ENCODE measurements around the gene ABHD10. TPM values are rescaled to one million over a fixed set of nuclear protein-coding genes. Genes with fewer than 3 reads are reported as not detected.

Gene ABHD10
- total RNA-seq, 2 donors from 2014 or later = 15.6 to 17.1 TPM

- H3K4me1 ChIP-seq = no peaks in the 10 kb centered on the region
- H3K4me3 ChIP-seq = no peak overlapping the region
- ATAC-seq = peak; percentile 75
- H3K36me3 ChIP-seq (replicated peaks in 1 of 2; ENCODE audit: insufficient read depth in 1 of 2, low read depth in 2 of 2) = peaks cover 8 to 19% of the 10 kb centered on the region in 2 donors
- intact Hi-C loops (cut with DNase I) = no loop called here
- no peaks in the 10 kb centered on the region for H3K27me3 ChIP-seq
- H3K27ac ChIP-seq = no peak overlapping the region
- TF ChIP-seq POLR2A (IDR thresholded peaks at IDR 0.05) = no peak
- peak; percentile 52 to 66 (median 62) for TF ChIP-seq CTCF (IDR thresholded peaks at IDR 0.05)
- WGBS, 2 donors = 49 to 55% methylated on average over 3 of the region's 3 CpGs
- DNase-seq = peak in 1 of 4 donors; percentile 13
- H3K9me3 ChIP-seq = no peaks in the 10 kb centered on the region
Measured at GRCh38 chr3:111989061-111989678, 10.3 kb downstream of the ABHD10 start.

- no peak for TF ChIP-seq POLR2A (IDR thresholded peaks at IDR 0.05)
- no peak for TF ChIP-seq CTCF (IDR thresholded peaks at IDR 0.05)
- DNase-seq = no peak
- H3K4me1 ChIP-seq = no peaks in the 10 kb centered on the region
- H3K27ac ChIP-seq = no peak overlapping the region
- no peak overlapping the region for H3K4me3 ChIP-seq
- ATAC-seq = no peak
- intact Hi-C loops (cut with DNase I) = no loop called here
- no peaks in the 10 kb centered on the region for H3K9me3 ChIP-seq
- H3K27me3 ChIP-seq = no peaks in the 10 kb centered on the region
- WGBS, 2 donors = 98% methylated on average over 2 of the region's 2 CpGs
- H3K36me3 ChIP-seq (replicated peaks in 1 of 2; ENCODE audit: insufficient read depth in 1 of 2, low read depth in 2 of 2) = peaks cover 0 to 10% of the 10 kb centered on the region in 2 donors
Measured at GRCh38 chr3:111993038-111993437, 14.2 kb downstream of the ABHD10 start.

GRCh38 chr3:111998636-111999483, 20.0 kb downstream of the ABHD10 start, which contains the start of gene TAGLN3:
TAGLN3 (plus strand) TSS chr3:111998922; CDS start chr3:111999423, 501 bp downstream.
- intact Hi-C loops (cut with DNase I) = no loop called here
- no peak within 1 kb of the TSS for H3K27ac ChIP-seq
- H3K27me3 ChIP-seq = no peaks in the 10 kb centered on the region
- no peak for TF ChIP-seq POLR2A (IDR thresholded peaks at IDR 0.05)
- no peak for TF ChIP-seq CTCF (IDR thresholded peaks at IDR 0.05)
- peaks cover 11% of the 10 kb centered on the region for H3K4me1 ChIP-seq
- no peak within 1 kb of the TSS for H3K4me3 ChIP-seq
- 6 to 10% methylated on average over 22 to 30 of the region's 30 CpGs for WGBS, 2 donors
- H3K9me3 ChIP-seq = no peaks in the 10 kb centered on the region
- DNase-seq (peak; percentile 30 to 56 (median 44)), ATAC-seq (peak; percentile 73)
- no peaks in the 10 kb centered on the region for H3K36me3 ChIP-seq (replicated peaks in 1 of 2; ENCODE audit: insufficient read depth in 1 of 2, low read depth in 2 of 2)

DNA sequence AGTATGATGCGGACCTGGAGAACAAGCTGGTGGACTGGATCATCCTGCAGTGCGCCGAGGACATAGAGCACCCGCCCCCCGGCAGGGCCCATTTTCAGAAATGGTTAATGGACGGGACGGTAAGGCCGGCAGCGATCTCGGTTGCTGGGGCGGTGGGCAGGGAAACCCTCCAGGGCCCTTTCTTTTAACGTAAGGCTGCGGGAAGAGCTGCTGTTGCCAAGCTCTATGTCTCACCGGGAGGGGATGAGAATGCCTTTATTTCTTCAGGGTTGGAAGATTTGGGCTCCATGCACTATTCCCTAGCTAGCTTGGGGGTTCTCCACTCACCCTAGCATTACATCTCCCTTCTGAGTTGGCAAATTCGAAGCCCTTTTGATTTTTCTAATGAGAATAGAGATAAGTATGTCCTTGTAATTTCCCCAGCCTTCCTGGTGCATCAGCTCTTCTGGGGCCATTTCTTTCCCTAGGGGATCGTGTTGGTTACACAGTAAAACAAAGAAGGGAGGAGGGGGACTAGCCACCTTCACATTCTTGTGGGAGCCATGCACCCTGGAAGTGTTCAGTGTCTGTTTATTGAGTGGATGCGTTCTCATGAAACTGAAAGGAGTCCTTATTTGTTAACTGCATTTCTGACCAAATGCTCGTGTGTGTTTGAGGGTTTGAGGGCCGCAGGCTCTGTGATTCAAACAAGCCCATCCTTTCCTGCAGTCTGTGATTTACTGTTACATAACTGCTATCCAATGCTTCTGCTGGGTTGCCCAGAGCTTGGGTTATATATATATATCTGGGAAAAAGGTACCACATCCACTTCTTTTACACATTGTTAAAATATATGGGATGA, 20.9 kb downstream of the ABHD10 start:
- intact Hi-C loops (cut with DNase I) = no loop called here
- DNase-seq (no peak), ATAC-seq (no peak)
- Histone ChIP-seq H3K4me1 (peaks cover 11% of the 10 kb centered on the region), H3K4me3 (no peak overlapping the region), H3K27ac (no peak overlapping the region), H3K9me3 (no peaks in the 10 kb centered on the region), H3K36me3 (replicated peaks in 1 of 2; ENCODE audit: insufficient read depth in 1 of 2, low read depth in 2 of 2) (no peaks in the 10 kb centered on the region), H3K27me3 (no peaks in the 10 kb centered on the region)
- TF ChIP-seq CTCF (IDR thresholded peaks at IDR 0.05) = no peak
- no peak for TF ChIP-seq POLR2A (IDR thresholded peaks at IDR 0.05)
- WGBS, 2 donors = 32 to 39% methylated on average over 16 to 19 of the region's 19 CpGs
